Activated CD8-positive, alpha-beta memory T cell treated with anti-CD3 and anti-CD28 coated beads, Interleukin-2, amount 50 U/mL, for 1 hour (primary cell): ENCODE data around the gene MRPL54.
"Not testable (repeated sequence)": the region's sequence is repeated elsewhere in the genome, so short reads cannot be mapped to it uniquely, and the experiment has no call there.

Experiments used
- DNase-seq: peaks from one replicate; pipeline ENCODE4 v3.0.0-alpha.2; 2020; ENCODE audit errors: extremely low read depth

MRPL54 gene

DNA sequence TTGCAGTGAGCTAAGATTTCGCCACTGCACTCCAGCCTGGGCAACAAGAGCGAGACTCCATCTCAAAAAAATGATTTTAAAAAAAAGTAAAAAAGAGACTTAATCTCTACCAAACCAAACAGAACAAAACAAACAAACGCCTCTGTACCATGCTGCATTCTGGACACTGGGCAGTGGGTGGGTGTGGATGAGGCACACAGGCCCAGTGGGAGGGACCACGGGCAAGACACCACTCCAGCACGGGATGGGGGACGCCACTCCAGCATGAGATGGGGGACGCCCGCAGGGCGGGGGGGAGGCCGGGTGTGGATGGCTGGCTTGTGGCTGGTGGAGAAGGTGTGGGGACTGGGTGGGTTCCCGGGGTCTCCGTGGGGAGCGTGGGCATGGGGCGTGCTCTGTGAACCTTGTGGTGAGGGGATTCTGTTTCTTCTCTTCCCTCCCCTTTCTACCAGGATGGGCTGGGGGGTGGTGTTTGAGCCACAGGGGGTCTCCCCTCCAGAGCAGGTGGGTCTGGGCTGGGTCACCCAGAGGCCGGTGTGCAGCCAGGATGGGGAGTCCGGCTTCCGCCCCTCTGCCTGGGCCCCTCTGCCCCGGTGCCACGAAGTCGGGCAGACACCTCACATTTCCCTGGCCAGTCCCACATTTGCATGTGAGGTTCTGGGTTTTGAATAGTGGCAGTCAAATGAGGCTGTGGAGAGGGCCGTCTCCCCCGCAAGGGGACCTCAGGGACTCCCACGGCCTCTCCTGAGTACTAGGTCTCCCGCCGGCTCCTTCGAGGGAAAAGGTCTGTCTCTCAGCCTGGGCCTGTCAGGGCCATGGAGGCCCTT, 47.6 kb downstream of the MRPL54 start:
- no peak for DNase-seq

DNA sequence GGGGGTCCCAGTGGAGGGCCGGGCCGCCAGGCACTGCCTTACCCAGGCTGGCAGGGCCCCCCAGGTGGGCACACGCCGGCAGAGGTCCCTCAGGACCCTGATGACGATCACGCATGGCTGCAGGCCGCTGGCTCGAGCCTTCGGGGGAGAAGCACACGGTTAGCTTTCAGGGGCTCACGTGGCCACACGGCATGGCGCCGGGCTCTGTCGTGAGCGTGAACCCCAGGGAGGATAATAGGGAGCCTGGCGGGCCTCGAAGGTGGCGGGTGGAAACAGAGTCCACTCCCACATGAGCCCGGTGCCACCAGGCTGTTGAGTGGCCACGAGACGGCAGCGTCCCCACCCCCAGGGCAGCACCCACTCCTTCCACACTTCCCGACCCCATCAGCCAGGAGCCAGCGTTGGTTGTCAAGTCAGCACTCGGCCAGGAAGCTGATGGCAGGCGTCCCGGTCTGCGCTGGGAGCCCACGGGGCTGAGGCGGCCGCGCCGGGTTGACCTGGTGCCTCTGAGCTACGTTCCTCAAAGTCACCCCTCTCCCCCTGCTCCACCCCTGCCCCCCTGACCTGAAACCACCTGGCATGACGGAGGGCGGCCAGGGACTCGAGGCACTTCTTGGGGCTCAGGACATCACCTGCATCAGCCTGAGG, 48.4 kb downstream of the MRPL54 start:
- no peak for DNase-seq

DNA sequence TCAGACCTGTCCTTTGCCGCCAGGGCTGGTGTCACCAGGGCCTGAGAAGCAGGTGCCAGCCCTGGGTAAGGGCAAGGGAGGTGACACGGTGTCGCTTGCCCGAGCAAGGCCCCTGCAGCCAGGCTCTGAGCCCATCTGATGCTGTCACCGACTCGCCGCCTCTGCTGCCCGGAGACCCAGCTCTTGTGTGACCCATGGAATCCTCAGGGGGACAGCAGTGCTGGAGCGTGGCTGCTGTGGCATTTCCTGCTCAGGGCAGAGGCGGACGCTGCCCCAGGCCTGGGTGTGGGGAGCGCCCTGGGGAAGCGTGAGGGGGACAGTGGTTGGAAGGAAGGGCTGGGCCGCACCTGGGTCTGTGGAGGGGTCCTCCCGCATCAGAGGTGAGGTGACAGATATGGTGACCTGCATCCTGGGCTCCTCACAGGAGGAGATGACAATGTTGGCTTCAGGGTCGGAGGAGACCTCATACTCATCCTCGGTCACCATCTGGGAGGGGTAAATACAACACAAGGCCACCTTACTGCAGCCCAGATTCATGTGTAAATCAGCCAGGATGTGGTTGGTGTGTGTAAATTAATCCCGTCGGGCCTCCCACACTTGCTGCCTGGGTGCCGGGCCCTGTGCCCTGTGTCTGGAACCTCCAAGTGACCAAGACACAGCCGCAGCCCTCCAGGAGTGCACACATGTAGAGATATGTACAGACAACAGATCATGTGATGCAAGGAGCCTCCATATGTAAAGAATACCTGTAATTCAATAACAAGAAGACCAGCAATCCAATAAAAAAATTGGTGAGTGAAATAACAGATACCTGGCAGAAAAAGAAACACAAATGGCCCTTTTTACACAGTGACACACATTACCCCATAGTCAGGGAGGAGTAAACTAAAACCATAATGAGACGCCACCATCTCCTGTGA, 51.3 kb downstream of the MRPL54 start:
- no peak for DNase-seq

DNA sequence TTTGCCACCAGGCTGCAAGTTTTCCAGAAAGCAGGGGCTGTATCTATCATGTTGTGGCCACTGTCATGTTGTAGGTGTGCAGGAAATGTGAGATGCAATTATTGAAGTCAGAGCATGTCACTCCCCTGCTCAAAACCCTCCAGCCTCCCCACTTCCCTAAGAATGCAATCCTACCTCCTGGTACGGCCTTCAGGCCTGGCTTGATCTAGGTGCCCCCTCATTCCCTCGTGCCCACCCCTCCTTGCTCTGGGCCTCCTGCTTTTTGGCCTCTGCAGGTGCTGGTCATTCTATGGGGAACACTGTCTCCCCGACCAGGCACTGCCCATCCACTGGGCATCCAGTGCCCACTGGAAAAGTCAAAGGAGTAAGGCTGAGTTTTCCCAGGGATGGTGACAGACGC, 52.2 kb downstream of the MRPL54 start:
- DNase-seq = no peak

DNA sequence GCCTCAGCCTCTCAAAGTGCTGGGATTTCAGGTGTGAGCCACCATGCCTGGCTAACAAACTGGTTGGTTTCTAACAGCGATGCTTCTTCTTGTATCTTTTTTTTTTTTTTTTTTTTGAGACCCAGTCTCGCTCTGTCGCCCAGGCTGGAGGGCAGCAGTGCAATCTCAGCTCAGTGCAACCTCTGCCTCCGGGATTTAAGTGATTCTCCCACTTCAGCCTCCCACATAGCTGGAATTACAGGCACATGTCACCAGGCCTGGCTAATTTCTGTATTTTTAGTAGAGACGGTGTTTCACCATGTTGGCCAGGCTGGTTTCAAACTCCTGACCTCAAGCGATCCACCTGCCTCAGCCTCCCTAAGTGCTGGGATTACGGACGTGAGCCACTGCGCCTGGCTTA, 53.7 kb downstream of the MRPL54 start:
- DNase-seq = not testable (repeated sequence)

DNA sequence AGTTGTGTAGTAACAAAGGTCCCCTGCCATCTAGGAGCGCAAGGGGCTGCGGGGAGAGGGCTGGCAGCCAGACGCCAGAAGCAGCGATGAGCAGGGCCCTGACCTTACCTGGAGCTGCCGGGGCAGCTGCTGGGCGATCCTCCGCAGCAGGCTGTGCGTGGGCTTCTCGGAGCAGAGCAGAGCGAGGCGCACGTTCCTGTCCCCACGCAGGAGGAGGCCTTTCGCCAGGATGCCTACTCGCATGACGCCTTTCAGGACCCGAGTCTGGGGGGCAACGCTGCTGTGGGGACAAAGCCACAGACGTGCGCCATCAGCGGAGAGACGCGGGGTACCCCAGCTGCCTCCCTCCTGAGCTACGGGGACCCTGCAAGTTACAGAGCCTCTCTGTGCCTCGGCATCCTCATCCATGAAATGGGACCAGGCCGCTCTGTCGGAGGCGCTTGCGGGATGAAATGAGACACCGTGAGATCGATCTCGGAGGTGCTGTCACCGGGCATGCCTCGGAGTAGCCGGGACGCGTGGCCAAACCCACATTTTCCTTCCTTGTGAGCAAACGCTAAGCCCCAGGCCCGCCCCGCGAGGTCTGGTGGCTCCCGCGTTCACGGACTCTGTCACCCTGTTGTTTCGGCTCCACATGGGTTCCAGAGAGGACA, 54.2 kb downstream of the MRPL54 start:
- no peak for DNase-seq
